ENCODE results near the gene MYO18B. TPM values are rescaled to one million over a fixed set of nuclear protein-coding genes. Genes with fewer than 3 reads are reported as not detected.

The MYO18B gene
- total RNA-seq, 1 donor from 2014 or later, result 0.07 TPM

- FAIRE-seq (no peak), DNase-seq (ENCODE audit: low read depth) (no peak)
- no peak overlapping the region for H2AFZ ChIP-seq (ENCODE audit: low read depth, low read length)
- TF ChIP-seq EZH2 (IDR thresholded peaks at IDR 0.05; ENCODE audit: insufficient read depth, low read length) (no peak), CTCF (IDR thresholded peaks at IDR 0.05; ENCODE audit: insufficient read depth, low read depth, low read length) (no peak)
- Mint-ChIP-seq H3K9me3 (ENCODE audit: unreplicated experiment) (peaks cover 30% of the 10 kb centered on the region), H3K4me1 (ENCODE audit: low read depth, unreplicated experiment) (peaks cover 12% of the 10 kb centered on the region), H3K27me3 (ENCODE audit: low read depth, unreplicated experiment) (peaks cover 14% of the 10 kb centered on the region), H3K27ac (ENCODE audit: unreplicated experiment) (no peak overlapping the region), H3K4me3 (ENCODE audit: unreplicated experiment) (no peak overlapping the region), H3K36me3 (ENCODE audit: low read depth, unreplicated experiment) (peaks cover 2% of the 10 kb centered on the region)
- H3K4me2 ChIP-seq (ENCODE audit: low read length), result no peak overlapping the region
- no peaks in the 10 kb centered on the region for H3K79me2 ChIP-seq (ENCODE audit: insufficient read depth, low read length)
- peaks cover 16% of the 10 kb centered on the region for H3K4me1 ChIP-seq (ENCODE audit: insufficient read depth, low read length)
- H3K36me3 ChIP-seq (ENCODE audit: insufficient read depth, low read length), result no peaks in the 10 kb centered on the region
- H3K27me3 ChIP-seq (ENCODE audit: insufficient read depth, low read length), result no peaks in the 10 kb centered on the region
- H3K9me3 ChIP-seq (ENCODE audit: insufficient read depth, low read depth, low read length), result peaks cover 18% of the 10 kb centered on the region
- H3K27ac ChIP-seq (ENCODE audit: low read depth, low read length), result no peak overlapping the region
- H3K4me3 ChIP-seq (ENCODE audit: insufficient read depth, low read depth, low read length), result no peak overlapping the region
- no peak overlapping the region for H3K9ac ChIP-seq (ENCODE audit: low read length)
- no peaks in the 10 kb centered on the region for H4K20me1 ChIP-seq (ENCODE audit: insufficient read depth, low read length)
These were observed 24.4 kb downstream of the MYO18B start for GRCh38 chr22:25766418-25766817.

GRCh38 chr22:25770333-25770732 lies 28.3 kb downstream of the MYO18B start:
- no peak overlapping the region for H3K27ac Mint-ChIP-seq (ENCODE audit: unreplicated experiment)
- peaks cover 25% of the 10 kb centered on the region for H3K27me3 Mint-ChIP-seq (ENCODE audit: low read depth, unreplicated experiment)
- H3K4me1 Mint-ChIP-seq (ENCODE audit: low read depth, unreplicated experiment), result no peaks in the 10 kb centered on the region
- H3K9me3 Mint-ChIP-seq (ENCODE audit: unreplicated experiment), result peaks cover 18% of the 10 kb centered on the region
- peaks cover 18% of the 10 kb centered on the region for H3K9me3 ChIP-seq (ENCODE audit: insufficient read depth, low read depth, low read length)
- H3K27me3 ChIP-seq (ENCODE audit: insufficient read depth, low read length), result peaks cover 3% of the 10 kb centered on the region
- no peaks in the 10 kb centered on the region for H3K36me3 ChIP-seq (ENCODE audit: insufficient read depth, low read length)
- no peak overlapping the region for H3K4me3 ChIP-seq (ENCODE audit: insufficient read depth, low read depth, low read length)
- no peak overlapping the region for H3K27ac ChIP-seq (ENCODE audit: low read depth, low read length)
- H4K20me1 ChIP-seq (ENCODE audit: insufficient read depth, low read length), result no peaks in the 10 kb centered on the region
- no peak overlapping the region for H3K9ac ChIP-seq (ENCODE audit: low read length)
- H3K4me3 Mint-ChIP-seq (ENCODE audit: unreplicated experiment), result no peak overlapping the region
- TF ChIP-seq CTCF (IDR thresholded peaks at IDR 0.05; ENCODE audit: insufficient read depth, low read depth, low read length) (no peak), EZH2 (IDR thresholded peaks at IDR 0.05; ENCODE audit: insufficient read depth, low read length) (no peak)
- no peak overlapping the region for H2AFZ ChIP-seq (ENCODE audit: low read depth, low read length)
- H3K4me1 ChIP-seq (ENCODE audit: insufficient read depth, low read length), result peaks cover under 1% of the 10 kb centered on the region
- H3K79me2 ChIP-seq (ENCODE audit: insufficient read depth, low read length), result no peaks in the 10 kb centered on the region
- H3K36me3 Mint-ChIP-seq (ENCODE audit: low read depth, unreplicated experiment), result peaks cover 2% of the 10 kb centered on the region
- H3K4me2 ChIP-seq (ENCODE audit: low read length), result no peak overlapping the region
- no peak for DNase-seq (ENCODE audit: low read depth)
- FAIRE-seq, result no peak

GRCh38 chr22:25772288-25772687 lies 30.3 kb downstream of the MYO18B start:
- no peak overlapping the region for H3K27ac ChIP-seq (ENCODE audit: low read depth, low read length)
- no peaks in the 10 kb centered on the region for H4K20me1 ChIP-seq (ENCODE audit: insufficient read depth, low read length)
- H2AFZ ChIP-seq (ENCODE audit: low read depth, low read length), result no peak overlapping the region
- TF ChIP-seq CTCF (IDR thresholded peaks at IDR 0.05; ENCODE audit: insufficient read depth, low read depth, low read length) (no peak), EZH2 (IDR thresholded peaks at IDR 0.05; ENCODE audit: insufficient read depth, low read length) (no peak)
- no peak overlapping the region for H3K9ac ChIP-seq (ENCODE audit: low read length)
- H3K79me2 ChIP-seq (ENCODE audit: insufficient read depth, low read length), result no peaks in the 10 kb centered on the region
- Mint-ChIP-seq H3K4me1 (ENCODE audit: low read depth, unreplicated experiment) (peaks cover 6% of the 10 kb centered on the region), H3K36me3 (ENCODE audit: low read depth, unreplicated experiment) (peaks cover under 1% of the 10 kb centered on the region), H3K27ac (ENCODE audit: unreplicated experiment) (no peak overlapping the region), H3K9me3 (ENCODE audit: unreplicated experiment) (peaks cover 7% of the 10 kb centered on the region), H3K4me3 (ENCODE audit: unreplicated experiment) (no peak overlapping the region), H3K27me3 (ENCODE audit: low read depth, unreplicated experiment) (peaks cover 24% of the 10 kb centered on the region)
- H3K27me3 ChIP-seq (ENCODE audit: insufficient read depth, low read length), result peaks cover 3% of the 10 kb centered on the region
- H3K36me3 ChIP-seq (ENCODE audit: insufficient read depth, low read length), result no peaks in the 10 kb centered on the region
- no peak for FAIRE-seq
- H3K4me3 ChIP-seq (ENCODE audit: insufficient read depth, low read depth, low read length), result no peak overlapping the region
- H3K4me2 ChIP-seq (ENCODE audit: low read length), result no peak overlapping the region
- peaks cover 4% of the 10 kb centered on the region for H3K4me1 ChIP-seq (ENCODE audit: insufficient read depth, low read length)
- peaks cover 3% of the 10 kb centered on the region for H3K9me3 ChIP-seq (ENCODE audit: insufficient read depth, low read depth, low read length)
- DNase-seq (ENCODE audit: low read depth), result no peak

All from astrocyte (in vitro differentiated cells and primary cell).